Stimulated activated CD4-positive, alpha-beta T cell treated with anti-CD3 and anti-CD28 coated beads, Interleukin-1b, Interleukin-23, amount 100 ng/mL, for 48 hours (primary cell): ENCODE measurements around the gene OR52E4.

Source experiments
- DNase-seq: peaks from one replicate; pipeline ENCODE4 v3.0.0-alpha.2; 2020

Gene OR52E4

GRCh38 chr11:5880329-5880728, at the start of gene OR52E4:
OR52E4 (plus strand) TSS chr11:5880629; CDS start chr11:5884293, 3,664 bp downstream.
- no peak for DNase-seq

- DNase-seq = no peak
Observed at GRCh38 chr11:5831196-5831829, 49.1 kb upstream of the OR52E4 start.

GRCh38 chr11:5833446-5833845, 47.0 kb upstream of the OR52E4 start:
- no peak for DNase-seq

- no peak for DNase-seq
Observed at GRCh38 chr11:5837695-5838094, 42.7 kb upstream of the OR52E4 start.

GRCh38 chr11:5841797-5842196, 38.6 kb upstream of the OR52E4 start, which contains the start of gene OR52E6:
OR52E6 (minus strand) TSS chr11:5841897; CDS start chr11:5841897, 0 bp downstream.
- DNase-seq = no peak

- DNase-seq = no peak
Observed at GRCh38 chr11:5846701-5847100, 33.7 kb upstream of the OR52E4 start.

GRCh38 chr11:5847711-5848110, 32.7 kb upstream of the OR52E4 start:
- DNase-seq = no peak

- no peak for DNase-seq
Observed at GRCh38 chr11:5851002-5851401, 29.4 kb upstream of the OR52E4 start.

GRCh38 chr11:5857590-5857989, 22.8 kb upstream of the OR52E4 start, which contains the start of gene OR52E8:
OR52E8 (minus strand) TSS chr11:5857690; CDS start chr11:5857690, 0 bp downstream.
- DNase-seq = no peak

GRCh38 chr11:5865826-5866225, 14.6 kb upstream of the OR52E4 start:
- no peak for DNase-seq

- no peak for DNase-seq
Observed at GRCh38 chr11:5878564-5878963, 1.9 kb upstream of the OR52E4 start.

- no peak for DNase-seq
Observed at GRCh38 chr11:5881756-5882155, 1.3 kb downstream of the OR52E4 start.

GRCh38 chr11:5887172-5887571, 6.7 kb downstream of the OR52E4 start:
- DNase-seq = no peak

GRCh38 chr11:5887661-5888060, 7.2 kb downstream of the OR52E4 start:
- no peak for DNase-seq

GRCh38 chr11:5891216-5891800, 10.9 kb downstream of the OR52E4 start:
- DNase-seq = no peak

GRCh38 chr11:5892908-5893307, 12.5 kb downstream of the OR52E4 start, which contains the start of gene OR52E5:
OR52E5 (plus strand) TSS chr11:5893208; CDS start chr11:5900777, 7,569 bp downstream.
- DNase-seq = no peak

- no peak for DNase-seq
Observed at GRCh38 chr11:5899534-5899933, 19.1 kb downstream of the OR52E4 start.

GRCh38 chr11:5910540-5910939, 30.1 kb downstream of the OR52E4 start:
- DNase-seq = no peak

- DNase-seq = peak; percentile 51
Observed at GRCh38 chr11:5922749-5923426, 42.5 kb downstream of the OR52E4 start.

GRCh38 chr11:5923427-5923776, 43.0 kb downstream of the OR52E4 start:
- DNase-seq = no peak

- no peak for DNase-seq
Observed at GRCh38 chr11:5923794-5924193, 43.4 kb downstream of the OR52E4 start.

GRCh38 chr11:5928271-5928670, 47.8 kb downstream of the OR52E4 start:
- DNase-seq = no peak

GRCh38 chr11:5928811-5929210, 48.4 kb downstream of the OR52E4 start:
- no peak for DNase-seq
